HL-60/S4 treated with phorbol 12-myristate 13-acetate at 8.2 ng/mL for 4 days and 3 days (cell line): ENCODE measurements around the gene HOXB3.

ENCODE experiments used
- in situ Hi-C: fragments of 300-500 bp; cut with MboI; formaldehyde crosslinking; loops from 2 replicates; pipeline ENCODE4 v1.15.0; 2022; ENCODE audit warnings: low sequenced_read_pairs

Gene HOXB3

DNA sequence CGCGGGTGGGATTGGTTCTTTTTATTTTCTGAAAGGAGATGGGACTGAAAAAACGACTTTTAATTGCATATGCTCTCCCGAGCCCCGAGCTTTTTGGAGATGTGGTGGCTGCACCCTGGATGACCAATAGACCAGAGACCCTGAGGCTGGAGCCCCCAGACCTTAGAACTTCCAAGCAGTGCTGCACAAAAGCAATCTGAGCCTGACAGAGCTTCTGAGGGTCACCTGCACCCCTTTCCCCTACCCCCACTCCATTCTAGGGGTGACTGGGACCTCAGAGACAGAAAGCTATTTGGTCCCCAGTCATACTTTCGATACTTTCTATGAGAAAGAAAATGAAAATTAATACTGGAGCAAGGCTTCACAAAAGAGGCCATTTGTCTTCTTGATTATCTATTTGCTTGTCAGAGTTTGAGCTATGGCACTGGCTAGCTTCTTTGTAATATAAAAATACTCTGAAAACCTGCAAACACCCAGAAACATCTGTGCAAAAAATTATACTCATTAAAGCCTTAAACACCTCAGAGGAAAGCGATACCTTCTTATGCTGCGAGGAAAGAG is 15.5 kb downstream of the HOXB3 start:
- in situ Hi-C loops: no loop called here

GRCh38 chr17:48571826-48572417 is 18.1 kb downstream of the HOXB3 start:
- in situ Hi-C loops: no loop called here

GRCh38 chr17:48571024-48571818 is 18.8 kb downstream of the HOXB3 start:
- in situ Hi-C loops: no loop called here

GRCh38 chr17:48570325-48571023 is 19.6 kb downstream of the HOXB3 start:
- in situ Hi-C loops: no loop called here

DNA sequence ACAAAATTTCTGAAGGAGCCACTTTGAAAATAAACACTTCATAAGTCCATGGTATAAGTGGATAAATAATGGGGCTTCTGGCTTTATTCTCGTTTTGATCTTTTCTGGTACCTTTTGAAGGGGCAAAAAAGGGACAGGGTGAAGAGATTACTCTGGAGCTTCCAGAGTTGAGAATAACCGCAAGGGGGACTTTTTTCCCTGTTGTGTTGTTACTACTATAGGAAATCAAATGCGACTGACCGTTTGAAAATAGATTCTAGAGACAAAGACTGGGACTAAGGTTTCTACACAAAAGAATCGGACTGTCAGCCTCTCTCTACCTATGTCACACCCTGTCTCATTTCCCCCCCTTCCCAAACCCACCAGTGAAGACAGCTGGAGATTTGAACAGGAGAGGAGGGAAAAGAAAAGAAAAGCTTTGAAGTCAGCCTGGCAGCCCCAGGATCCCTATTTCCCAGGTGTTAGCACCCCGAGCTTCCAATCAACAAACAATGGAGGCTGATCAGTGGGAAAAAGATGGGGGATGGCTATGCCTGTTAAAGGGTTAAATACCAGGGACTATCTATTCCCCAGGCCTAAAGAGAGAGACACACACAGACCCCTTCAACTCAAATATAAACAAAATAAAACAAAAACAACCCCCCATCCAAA is 20.2 kb downstream of the HOXB3 start:
- in situ Hi-C loops: no loop called here

- in situ Hi-C loops: no loop called here
These were observed 20.8 kb downstream of the HOXB3 start for GRCh38 chr17:48569240-48569582.

GRCh38 chr17:48568499-48569239 is 21.4 kb downstream of the HOXB3 start:
- in situ Hi-C loops: no loop called here

DNA sequence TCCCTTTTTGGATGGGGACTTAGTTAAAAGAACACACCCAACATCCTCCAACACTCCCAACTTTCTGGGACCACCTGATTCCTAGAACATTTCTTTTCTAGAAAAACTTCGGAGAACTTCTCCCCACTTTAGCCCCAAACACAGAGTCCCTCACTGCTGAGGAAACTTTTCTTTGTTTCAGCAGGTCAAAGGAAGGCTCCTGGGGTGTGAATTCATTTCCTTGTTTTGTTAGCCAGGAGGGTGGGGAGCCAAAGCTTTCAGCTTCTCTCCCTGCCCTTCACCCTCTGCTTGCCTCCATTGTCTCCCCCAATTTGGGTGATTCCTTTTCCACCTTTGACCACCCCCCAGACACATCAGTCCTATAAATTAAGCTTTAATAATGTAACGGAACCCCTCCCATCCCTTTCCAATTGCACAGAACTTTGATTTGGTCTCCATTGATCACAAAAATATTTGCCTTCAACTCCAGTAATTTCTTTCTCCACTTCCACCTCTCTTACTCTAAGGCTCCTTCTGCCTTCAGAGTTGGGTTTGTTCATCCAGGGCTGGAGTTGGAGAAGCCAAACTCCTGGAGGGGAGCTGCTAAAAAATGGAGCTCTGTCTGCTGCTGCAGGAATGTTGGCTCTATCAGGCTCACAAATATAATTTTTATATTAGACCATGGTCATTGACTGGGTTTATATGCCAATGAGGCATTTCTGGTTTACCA is 22.2 kb downstream of the HOXB3 start:
- in situ Hi-C loops: no loop called here

- in situ Hi-C loops: no loop called here
These were observed 22.8 kb downstream of the HOXB3 start for GRCh38 chr17:48567209-48567608.

GRCh38 chr17:48566717-48567116 is 23.3 kb downstream of the HOXB3 start:
- in situ Hi-C loops: no loop called here

- in situ Hi-C loops: no loop called here
These were observed 23.9 kb downstream of the HOXB3 start for GRCh38 chr17:48565925-48566710.

DNA sequence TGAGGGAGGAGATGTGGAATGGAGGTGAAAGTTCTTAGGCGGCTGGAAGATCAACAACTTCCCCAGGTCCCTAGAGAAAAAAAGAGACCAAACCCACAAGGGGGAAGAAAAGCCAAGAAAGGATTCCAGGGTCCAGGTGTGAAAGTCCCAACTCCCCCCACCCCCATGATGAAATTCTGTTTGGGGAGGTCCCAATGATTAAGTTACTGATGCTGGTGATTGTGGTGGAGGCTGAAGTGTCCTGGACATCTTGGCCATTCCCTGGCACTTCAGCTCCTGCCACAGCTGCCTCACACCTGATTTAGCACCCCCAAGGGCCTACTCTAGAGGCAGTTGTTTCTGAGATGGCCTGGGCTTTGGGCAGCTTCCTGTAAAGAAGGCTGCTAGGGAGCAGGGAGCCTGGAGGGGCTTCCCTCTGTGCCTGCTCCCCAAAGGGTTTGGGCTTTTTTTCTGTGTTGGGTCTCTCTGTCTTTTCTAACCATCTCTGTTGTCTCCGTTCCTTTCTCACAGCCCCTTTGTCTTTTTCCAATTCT is 25.0 kb downstream of the HOXB3 start:
- in situ Hi-C loops: no loop called here

- in situ Hi-C loops: no loop called here
These were observed 25.6 kb downstream of the HOXB3 start for GRCh38 chr17:48564188-48565021.

DNA sequence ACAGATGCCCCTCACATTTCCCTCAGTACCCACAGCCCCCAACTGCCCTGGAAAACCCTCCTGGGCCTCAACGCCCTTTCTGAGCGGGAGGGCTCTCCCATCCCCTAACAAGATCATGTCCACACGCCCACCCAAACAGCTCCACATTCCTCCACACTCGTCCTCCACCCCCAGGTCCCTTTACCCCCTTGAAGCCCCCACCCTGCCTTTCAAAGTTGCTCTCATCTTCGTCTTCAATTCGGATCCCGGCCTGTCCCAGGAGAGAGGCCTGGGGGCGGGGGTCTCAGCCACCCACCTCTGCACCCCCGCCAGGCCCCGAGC is 26.2 kb downstream of the HOXB3 start:
- in situ Hi-C loops: no loop called here

- in situ Hi-C loops: no loop called here
These were observed 26.6 kb downstream of the HOXB3 start for GRCh38 chr17:48563385-48563838.

DNA sequence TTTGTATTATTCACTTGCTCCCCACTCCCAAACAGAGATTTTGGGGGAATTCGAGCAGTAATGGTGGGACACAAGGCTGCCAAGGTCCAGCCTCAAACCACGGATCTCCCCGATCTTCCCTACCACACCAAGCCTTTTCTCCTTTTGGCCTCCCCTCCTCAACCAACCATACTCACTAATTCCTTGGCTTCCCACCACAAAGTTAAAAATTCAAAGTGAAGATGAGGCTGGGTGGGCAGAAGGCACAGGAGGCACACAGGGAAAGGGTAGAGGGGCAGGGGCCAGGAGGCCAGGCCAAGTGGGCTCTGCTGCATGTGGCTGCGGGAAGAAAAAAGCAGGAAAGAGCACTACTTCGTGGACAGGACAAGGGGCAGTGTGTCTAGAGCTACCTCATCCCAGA is 27.1 kb downstream of the HOXB3 start:
- in situ Hi-C loops: no loop called here

GRCh38 chr17:48561884-48562810 is 27.9 kb downstream of the HOXB3 start:
- in situ Hi-C loops: no loop called here
